GM19023 (cell line): ENCODE results near the gene FAM24B.

Source experiments
- ATAC-seq: cut with Tn5 transposase; IDR thresholded peaks from one replicate; pipeline ENCODE4 v1.9.1; 2021; ENCODE audit warnings: mild to moderate bottlenecking, moderate library complexity; ENCODE audit not compliant: unreplicated experiment

The FAM24B gene

DNA sequence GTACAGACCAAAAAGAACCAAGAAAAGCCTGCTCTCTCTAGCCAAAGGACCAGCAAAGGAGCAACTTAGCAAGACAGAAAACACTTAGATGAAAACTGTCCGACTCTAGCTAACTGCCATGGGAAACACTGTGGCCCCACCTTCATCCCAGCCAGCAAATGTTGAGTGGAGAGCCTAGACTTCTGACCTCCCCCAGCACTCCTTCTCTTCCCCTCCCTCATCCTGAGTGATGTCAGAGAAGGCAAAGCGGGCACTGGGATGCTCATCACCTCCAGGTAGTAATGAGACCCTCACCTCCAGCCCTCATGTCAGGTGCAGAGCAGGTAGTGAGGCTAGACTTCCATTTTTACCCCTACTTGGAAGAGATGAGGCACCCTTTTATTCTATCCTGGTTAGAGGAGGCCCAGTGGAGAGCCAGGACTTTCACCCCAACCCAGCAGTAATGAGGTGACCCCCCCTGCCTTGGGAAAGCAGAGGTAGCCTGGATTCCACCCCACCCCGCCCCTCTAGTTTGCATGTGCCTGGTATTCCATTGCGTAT lies 50.6 kb downstream of the FAM24B start:
- ATAC-seq: no peak

- ATAC-seq: no peak
Measured at GRCh38 chr10:122827302-122827701, 52.1 kb downstream of the FAM24B start.

DNA sequence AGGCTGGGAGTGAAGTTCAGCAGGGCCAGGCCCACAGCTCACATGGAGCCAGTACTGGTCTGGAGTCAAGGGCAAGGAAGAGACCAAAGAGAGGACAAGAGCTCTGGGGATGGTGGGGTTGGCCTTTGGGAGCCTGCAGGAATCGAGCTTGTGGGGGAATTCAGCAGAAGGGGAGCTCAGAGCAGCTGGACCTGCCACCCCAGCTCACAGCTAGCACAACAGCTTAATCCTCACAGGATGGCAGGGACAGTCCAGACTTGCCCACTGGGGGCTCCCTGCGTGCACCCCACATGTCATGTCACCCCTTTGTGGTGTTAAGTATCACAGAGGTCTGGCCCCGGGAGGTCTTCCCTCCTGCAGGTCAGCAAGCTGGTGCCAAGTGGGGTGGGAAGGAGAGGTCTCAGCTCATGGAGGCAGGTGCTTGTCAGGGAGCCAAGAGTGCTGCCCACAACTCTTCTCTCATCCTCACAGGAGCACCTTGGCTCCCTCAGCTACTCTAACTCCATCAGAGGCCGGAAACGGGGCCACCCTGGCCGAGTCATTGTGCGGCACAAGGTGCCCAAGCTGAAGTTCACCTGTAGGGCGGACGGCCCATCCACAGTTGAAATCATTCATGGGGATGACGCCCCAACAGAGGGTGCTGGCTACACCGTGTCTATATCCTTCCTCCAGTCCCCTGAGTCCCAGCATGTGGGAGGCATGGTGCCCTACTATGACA lies 56.2 kb downstream of the FAM24B start:
- no peak for ATAC-seq

DNA sequence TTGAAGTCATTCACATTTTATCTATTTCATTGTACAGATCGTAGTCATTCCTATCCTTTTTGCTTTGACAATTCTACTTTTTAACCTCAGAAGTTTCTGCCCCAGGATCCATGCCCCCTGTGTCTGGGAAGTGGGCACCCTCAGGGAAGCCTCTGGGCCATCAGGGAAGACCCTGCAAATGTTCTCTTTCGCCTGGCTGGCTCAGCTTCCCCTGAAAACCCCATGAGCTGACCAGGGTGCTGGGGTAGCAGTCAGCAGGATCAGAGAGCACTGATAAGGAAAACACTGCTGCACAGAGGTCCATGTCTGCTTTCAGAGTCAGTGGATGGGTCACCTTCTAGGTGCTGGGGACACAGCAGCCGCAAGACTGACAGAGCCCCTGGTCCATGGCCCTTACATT lies 57.6 kb downstream of the FAM24B start:
- no peak for ATAC-seq

- ATAC-seq: no peak
Measured at GRCh38 chr10:122815458-122815857, 63.9 kb downstream of the FAM24B start.

GRCh38 chr10:122814493-122814892 lies 64.9 kb downstream of the FAM24B start:
- no peak for ATAC-seq

DNA sequence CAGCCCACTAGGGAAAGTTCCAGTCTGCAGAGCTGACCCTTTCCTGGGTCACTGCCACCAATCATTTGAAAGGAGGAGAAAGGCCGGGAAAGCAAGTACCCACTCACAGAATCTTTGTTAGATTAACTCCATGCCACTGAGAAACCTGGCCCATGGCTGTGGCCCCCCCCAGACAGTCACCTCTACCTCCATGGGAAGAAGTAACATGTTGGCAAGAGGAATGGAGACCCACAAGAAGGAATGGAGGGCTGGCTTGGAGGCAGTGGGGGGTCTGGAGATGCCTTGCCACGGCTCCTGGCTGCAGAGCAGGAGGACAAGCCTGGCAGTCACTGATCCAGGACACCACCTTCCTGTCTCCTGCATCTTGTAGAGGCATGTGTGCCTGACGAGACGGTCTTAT lies 66.6 kb downstream of the FAM24B start:
- no peak for ATAC-seq

GRCh38 chr10:122802282-122802681 lies 77.1 kb downstream of the FAM24B start:
- no peak for ATAC-seq
